HT-29 (cell line): Measurements from ENCODE around the gene C9orf153. TPM values are rescaled to one million over a fixed set of nuclear protein-coding genes. Genes with fewer than 3 reads are reported as not detected.
A peak's percentile ranks its signal among the peaks of the same experiment; 100 is the strongest.
"Not testable (repeated sequence)": the region's sequence is repeated elsewhere in the genome, so short reads cannot be mapped to it uniquely, and the experiment has no call there.

ENCODE experiments used
- DNase-seq: peaks from one replicate; pipeline ENCODE4 v3.0.0-alpha.2; 2015; ENCODE audit warnings: low spot score
- total RNA-seq: library from RNA; depleted of rRNA; stranded (reverse); fragments of >200 nt; shearing (Covaris generic); gene quantifications from 2 replicates; pipeline ENCODE4 v1.2.3, GENCODE V29; 2014; rRNA removed

Gene C9orf153
- total RNA-seq = 0.56 TPM in 1 of 2 replicates, not detected in the other

DNA sequence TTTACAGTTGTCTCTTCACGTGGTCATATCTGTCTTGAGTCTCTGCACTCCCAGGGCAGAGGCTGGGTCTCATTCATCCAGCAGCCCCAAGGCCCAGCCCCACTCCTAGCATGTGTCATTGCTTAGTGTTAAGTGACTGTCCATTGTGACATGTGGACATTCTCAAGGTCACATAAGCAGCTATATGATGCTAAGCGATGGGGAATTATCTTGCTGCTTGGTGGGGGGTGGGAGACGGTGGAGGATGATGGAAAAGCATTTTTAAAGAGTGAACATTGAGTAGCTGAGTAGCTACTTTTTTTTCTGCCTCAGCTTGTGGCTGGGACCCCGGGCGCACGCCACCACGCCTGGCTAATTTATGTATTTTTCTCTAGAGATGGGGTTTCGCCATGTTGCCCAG lies at the start of gene C9orf153:
Gene C9orf153 (minus strand): TSS at position 101 of the 400 bp plus-strand sequence. CDS start 30,054 bp downstream, outside the sequence.
- no peak for DNase-seq

DNA sequence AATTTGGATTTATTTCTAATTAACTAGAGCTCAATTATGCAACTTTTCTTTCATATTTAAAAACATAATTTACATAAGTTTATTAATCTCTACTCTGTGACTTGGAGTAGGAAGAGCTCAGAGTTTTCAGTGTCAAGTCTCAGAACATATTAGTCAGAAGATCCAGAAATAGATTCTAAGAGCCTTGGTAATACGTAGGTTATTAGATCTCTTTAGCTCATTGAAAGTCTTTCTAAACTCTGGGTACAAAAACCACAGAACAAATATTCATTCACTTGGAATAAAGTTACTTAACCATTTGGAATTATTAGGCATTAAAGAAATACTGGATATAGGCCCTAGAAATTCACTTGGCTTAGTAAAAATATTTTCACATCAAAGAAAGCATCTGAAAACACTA lies 49.2 kb upstream of the C9orf153 start:
- DNase-seq = no peak

DNA sequence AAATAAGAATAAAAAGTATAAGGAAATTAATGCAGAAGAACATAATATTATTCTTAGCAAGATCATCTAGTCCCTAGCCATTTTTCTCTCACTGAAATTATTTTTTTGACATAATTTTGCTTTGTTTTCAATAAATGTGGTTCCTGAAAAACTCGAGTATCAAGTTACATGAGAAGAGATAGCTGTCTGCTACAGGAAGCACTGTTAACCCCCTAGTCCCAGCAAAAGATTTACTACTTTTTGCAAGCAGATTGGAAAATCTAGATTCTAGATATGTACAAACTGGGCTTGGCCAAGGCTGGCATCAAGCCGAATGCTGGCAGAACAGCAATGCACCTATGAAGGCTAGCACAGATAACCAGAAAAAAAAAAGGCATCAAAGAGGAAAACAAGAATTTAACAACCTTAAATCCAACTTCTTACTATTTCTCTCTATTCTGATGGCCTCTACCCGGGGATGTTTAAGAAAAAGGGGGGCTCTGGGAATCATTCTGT lies 44.8 kb upstream of the C9orf153 start:
- DNase-seq = no peak

DNA sequence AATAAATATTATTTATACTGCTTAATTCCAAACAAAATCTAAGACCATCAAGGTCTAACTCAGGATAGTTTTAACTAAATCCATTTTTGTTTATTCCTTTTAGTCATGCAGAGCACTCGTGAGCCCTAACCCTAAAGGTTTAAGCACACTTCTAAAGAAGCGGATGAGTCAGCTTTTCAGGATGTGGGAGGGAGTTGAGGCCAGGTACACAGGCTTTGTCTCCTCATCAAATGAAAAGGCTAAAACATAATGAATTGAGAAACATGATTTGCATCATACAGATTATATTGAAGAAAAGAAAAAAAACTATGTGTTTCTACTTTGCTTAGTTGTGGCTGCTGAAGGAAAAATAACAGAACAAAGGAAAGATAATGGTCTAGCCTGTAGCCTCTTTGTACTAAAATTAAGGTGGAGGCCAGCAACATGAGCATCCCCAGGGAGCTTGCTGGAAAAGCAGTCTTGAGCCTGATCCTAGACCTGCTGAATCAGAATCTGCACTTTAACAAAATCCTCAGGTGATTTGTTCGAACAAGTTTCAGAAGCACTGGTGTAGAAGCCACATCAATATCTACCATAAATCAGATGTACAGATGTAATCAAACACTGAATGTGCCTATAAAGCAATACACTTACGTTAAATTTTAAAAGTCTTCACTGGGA lies 44.0 kb upstream of the C9orf153 start:
- no peak for DNase-seq

DNA sequence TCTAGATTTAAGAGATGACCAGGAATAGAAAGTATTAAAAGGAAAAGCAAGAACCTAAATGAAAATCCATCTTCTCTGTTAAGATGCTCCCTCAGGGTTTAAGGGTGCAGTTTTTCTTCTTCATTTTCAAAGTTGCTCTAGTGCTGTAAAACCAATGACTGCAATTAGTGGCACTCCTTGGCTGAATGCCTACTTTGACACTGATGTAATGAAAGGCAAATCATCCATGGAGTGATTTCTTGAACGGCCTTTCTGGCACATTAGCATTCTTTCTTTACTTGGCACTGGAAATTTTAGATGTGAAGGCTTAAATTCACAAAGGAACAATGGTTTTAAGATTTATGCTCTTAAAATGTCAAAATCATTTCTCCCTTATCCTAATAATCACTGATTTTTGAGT lies 42.2 kb upstream of the C9orf153 start:
- DNase-seq = no peak

DNA sequence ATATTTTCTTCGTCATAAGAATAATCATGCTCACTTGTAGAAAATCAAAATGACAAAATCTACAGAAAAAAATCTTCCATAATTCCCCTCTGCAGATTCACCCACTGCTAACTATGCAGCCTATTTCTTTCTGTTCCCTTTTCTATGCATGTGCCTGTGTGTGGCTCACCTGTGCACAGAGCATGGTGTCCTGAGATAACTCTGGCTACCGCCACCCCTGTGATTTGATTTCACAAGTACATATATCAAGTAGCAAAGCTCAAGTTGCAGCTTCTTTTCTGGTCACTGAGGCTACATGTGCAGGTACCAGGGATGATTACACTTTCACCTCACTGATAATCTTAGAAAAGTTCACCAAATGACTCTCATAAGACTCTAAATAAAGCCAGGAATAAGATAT lies 41.2 kb upstream of the C9orf153 start:
- no peak for DNase-seq

DNA sequence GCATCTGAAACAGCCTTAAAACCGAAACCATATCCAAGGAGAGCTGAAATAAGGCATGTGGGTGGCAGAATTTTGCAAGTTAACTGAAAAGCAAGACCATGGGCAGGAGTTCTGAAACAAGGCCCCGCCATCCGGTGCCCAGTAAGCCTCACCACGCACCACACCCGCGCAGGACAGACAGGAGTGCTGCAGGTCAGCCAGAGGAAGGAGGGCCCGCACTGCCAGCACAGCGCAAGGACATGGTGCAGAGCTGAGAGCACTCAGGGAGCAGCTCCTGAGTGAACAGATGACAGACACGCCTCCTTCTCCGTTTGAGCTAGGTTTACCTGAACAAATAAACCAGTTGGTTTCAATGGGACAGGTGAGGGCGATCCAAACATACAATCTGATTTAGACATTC lies 39.4 kb upstream of the C9orf153 start:
- no peak for DNase-seq

DNA sequence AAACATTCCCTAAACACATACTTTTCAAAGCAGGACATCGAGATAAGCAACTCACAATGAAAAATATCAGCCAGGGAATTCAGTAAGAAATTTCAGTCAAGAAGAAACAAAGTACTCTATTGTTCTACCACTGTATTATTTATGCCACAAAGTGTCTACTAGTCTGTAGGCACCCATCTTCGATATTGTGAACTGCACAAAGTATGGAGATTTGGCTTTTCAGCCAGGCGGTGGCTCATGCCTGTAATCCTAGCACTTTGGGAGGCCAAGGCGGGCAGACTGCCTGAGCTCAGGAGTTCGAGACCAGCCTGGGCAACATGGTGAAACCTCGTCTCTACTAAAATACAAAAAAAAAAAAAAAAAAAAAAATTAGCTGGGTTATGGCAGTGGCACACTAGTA lies 30.9 kb upstream of the C9orf153 start:
- DNase-seq = not testable (repeated sequence)

DNA sequence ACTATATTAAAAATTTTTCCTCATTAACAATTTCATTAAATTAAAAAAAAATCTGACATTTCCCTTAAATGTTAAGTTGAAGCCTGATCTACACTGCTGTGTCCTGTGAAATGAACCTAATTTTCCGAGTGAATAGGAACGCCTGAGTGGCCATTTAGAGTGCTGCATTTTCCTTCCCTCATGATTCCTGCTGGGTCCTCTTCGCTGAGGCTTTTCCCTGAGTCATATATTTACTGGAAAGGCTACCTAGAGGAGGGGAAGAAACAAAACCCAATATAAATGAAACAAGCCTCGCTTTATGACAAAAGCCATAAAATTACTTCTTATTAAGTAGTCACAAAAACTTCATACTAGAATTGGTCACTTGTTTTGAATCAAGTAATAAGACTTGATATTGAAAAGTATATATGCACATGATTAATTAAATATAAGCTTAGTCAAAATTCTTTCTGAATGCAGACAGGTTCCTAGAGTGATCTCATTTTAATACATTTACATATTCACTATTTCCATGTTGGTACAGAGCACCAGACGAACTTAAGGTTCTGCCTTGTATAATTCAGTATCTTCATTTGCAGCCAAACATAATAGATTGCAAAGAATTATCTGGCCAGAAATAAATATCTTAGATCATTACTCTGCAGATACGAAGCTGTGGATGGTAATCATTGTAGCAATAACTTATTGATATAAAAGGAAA lies 29.2 kb upstream of the C9orf153 start:
- no peak for DNase-seq

DNA sequence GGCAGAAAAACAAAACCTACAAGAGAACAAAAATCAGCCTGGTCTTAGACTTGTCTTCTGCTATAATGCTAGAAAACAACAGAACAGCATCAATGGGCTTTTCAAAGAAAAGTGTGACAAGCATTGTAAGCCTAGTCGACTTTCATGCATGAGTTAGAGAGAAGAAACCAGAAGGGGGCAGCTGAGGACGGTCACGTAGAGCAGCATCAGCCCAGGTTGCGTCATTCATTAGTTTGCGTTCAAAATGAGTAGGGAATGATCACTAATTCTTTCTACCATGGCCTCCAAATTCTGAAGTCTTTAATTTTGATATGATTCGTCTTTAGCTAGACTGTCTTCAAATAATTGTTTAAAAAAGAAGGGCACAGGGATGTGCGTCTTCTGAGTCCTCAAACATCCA lies 27.6 kb upstream of the C9orf153 start:
- DNase-seq = peak; percentile 36

DNA sequence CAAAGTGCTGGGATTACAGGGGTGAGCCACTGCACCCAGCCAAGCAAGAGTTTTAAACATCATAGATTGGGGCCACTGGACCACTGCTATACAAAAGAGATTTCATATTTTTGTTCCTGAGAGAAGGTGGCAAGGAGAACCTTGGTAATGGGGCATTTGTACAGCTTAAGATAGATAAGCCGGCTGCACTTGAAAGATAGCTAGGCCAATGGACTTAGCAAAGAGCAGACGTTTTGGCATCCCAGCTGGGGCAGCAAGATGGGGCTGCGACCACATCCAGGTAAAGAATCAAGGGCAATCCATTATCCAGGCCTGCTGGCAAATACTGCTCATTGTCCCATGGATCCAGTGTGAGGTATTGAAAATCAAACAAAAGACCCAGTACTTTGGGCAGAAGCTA lies 26.8 kb upstream of the C9orf153 start:
- no peak for DNase-seq

DNA sequence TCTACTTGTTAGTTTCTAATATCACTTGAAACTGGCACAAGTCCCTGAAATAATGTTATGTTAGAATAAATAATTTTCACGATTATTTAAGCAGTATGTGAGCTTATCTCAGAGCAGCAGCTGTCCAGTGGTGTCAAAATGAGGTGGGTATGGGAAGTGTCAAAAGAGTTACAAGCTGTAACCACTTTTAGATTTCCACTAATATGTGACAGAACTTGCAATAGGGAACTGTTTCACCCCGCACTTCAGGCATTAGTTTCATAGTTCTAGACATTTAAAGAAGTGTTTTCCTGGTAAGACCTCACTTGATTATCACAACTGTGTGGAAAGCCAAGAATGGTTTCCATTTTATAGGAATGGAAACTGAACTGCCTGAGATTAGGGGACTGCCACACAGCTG lies 25.8 kb upstream of the C9orf153 start:
- DNase-seq = no peak

DNA sequence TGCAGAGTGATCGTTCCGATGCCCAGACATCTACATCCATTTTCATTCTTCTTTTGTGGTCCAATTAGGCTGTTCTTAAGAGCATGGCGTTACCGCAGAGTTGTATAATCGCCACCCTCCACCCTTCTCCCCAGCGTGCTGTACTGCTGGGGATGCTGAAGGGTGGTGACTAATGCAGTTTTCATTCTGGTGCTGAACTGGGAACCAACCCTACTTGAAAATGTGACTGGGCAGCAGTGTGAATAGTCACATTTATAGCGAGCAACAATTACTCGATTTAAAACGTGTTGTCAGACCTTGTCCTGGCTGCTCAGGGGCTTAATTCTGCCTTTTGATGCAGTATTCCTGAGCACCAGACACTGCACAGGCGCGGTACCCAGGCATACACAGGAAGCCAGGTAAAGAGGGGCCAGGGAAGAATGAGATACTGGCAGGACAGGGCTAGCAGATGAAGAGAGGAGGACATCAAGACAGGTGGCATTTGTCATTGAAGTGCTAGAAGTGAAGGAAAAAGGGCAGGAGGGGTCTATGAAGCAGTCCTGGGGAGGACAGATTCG lies 23.6 kb upstream of the C9orf153 start:
- no peak for DNase-seq

DNA sequence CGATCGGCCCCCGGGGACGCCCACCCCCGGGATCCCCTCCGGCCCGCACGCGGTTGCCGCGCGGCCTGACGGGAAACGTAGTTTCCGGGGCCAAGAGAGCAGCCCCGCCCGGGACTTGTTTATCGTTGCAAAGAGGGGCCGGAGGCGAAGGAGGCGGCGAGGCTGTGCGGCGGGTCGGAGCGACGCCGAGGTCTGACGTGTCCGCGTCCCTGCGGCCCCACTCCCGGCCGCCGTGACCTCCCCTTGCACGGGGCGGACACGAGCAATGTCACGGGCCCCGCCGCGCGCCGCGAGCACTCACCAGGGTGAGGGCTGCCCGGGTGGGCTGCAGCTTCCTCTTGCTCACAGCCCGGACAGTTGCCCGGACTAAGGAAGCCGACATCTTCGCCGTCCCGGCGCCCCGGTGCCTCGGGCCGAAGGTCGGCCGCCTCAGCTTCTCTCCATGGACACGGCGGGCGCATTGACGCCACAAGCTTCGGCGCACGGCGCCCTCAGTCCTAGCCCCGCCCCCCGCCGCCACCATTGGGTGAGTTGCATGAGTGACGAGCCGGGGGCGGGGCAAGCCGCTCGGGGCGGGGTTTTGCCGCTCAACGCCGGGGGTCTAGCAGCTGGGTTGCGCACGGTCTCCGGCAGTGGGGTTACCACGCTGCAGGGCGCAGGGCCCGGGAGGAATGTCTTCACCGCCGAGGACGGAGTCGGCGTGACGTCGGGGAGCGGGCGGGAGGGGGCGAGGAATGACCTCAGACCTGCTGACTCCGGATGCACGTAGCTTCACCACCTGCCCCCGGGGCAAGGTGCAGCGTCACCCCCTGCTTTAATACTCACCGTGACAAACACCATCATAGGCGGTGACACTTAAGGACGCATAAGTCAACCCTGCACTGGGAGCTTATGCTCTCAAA lies 22.9 kb upstream of the C9orf153 start, which contains the start of gene ISCA1:
Gene ISCA1 (minus strand): TSS at position 462 of the 902 bp plus-strand sequence. CDS start 80 bp downstream, at position 382.
- peak; percentile 94 for DNase-seq

DNA sequence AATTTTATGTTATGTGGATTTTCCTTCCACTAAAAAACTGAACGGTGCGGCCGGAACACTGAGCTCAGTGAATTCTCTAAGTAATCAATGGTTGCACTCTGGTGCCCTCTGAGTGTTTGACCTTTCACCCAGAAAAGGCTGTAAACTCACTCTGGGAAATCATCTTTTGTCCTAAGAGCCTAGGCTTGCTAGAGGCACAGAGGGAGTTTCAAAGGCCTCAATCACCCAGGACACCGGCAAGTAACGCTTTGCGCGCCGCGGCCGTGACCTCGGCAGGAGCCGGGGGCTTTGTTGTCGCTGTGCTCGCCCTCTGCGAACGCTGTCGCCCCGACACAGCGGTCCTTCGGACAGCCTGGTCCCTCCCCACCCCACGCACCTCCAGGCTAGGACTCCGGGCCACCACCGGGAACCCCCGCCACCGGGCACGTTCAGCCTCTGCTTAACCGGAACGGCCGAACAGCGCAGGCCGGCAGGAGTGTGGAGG lies 22.2 kb upstream of the C9orf153 start:
- peak; percentile 56 for DNase-seq

DNA sequence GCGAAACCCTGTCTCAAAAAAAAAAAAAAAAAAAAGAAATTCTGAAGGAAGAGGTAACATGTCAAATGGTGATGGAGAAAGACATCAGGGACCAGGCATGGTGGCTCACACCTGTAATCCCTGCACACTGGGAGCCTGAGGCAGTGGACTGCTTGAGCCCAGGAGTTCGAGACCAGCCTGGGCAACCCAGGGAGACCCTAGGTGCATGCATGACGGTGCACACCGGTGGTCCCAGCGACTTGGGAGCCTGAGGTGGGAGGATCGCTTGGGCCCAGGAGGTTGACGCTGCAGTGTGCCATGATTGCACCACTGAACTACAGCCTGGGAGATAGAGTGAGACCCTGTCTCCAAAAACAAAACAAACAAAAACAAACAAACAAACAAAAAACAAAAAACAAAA lies 21.1 kb upstream of the C9orf153 start:
- no peak for DNase-seq

DNA sequence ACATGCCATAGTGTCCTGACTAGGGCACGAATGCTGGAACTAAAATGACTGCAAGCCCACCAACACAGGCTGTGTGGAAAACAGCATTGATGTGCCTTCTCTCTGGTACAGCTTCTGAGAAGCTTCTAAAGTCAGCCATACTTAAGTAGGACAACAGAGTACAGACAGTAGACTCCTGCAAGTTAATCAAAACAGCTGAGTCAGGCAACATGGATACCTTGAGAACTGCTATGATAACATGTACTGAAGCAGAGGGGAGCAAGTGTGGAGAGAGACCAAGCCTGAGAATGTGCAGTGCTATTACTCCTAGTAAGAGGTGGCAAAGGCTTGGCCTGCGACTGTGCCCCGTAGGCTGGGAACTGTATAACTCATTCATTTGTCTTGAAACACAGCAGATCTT lies 20.4 kb upstream of the C9orf153 start:
- DNase-seq = no peak

DNA sequence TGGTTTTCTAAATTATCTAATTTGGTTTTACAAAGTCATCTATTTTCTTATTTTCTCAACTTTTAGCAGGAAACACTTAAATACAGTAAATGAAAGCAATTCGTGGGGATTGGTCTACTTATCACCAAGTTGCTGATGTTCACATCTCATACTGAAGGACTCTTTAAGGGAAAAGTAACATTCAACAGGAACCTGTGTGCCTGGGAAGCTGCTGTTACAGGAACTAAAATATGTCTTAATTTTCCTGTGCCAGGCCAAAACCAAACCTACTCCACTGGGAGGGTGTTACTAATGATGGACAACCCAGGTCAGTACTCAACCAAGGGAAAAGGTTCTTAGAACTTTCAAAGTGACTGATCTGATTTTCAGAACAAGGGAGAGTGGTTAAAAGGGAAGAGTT lies 17.6 kb upstream of the C9orf153 start:
- DNase-seq = no peak

DNA sequence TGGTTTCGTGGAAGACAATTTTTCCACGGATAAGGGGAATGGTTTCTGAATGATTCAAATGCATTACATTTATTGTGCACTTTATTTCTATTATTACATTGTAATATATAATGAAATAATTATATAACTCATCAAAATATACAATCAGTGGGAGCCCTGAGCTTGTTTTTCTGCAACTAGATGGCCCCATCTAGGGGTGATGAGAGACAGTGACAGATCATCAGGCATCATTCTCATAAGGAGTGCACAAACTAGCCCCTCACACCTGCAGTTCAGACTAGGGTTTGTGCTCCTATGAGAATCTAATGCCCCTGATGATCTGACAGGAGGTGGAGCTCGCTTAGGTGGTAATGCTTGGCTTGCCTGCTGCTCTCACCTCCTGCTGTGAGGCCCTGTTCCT lies 16.5 kb upstream of the C9orf153 start:
- DNase-seq = peak; percentile 3

DNA sequence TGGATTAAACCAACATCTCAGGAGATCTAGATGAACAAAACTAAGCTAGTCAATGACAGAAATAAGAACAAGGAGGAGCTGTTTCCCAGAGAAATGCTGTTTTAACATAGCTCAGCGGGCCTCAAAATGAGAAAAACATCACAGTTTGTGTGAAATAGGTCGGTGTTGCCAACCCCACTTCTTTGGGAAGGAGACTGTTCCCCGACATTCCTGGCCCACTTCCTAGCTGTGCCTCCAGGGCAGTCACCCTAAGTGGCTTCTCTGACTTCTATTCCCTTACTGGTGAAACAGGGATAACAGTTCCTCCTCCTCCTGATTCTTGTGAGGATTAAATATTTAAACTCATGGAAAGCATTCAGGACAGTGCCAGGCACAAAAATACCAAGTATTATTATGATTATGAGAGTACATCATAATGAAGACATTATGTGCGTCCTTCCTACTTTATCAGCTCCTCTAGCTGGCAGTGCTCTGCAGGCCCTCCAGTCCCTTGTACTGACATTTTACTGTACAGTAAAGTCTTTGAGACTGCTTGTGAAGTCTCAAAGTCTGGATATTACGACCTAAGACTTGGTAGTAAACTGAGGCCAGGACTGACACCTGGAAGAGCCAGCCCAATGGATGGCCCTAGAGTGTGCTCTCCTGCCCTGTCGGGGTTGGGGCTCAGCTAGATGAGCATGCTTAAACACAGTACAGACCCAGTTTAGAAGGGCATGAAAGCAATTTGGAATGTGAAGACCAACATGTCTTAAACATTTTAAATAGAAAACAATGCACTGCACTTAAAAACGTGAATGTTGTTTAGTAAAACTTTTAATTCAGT lies 15.6 kb upstream of the C9orf153 start:
- no peak for DNase-seq

DNA sequence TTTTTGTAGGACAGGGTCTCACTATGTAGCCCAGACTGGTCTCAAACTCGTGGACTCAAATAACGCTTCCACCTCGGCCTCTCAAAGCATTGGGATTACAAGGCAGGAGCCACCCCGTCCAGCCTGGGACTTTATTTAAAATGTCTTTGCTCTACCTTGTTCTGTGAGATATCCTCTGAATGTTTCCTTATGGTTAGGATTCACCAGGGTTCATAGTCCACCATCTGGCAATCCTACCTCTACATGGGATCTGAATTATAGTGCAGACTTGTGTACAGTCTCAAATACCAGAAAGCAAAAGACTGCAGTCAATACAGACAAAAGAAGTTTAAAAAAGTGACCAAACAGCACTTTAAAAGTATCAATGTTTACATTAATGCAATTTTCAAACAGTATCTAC lies 12.8 kb upstream of the C9orf153 start:
- no peak for DNase-seq
